ENCODE measurements around the gene IQSEC1.
"Not testable (repeated sequence)": the region's sequence is repeated elsewhere in the genome, so short reads cannot be mapped to it uniquely, and the experiment has no call there.

The IQSEC1 gene

GRCh38 chr3:12884186-12884680, 189.0 kb downstream of the IQSEC1 start:
- 0 out of 2 replicates have a peak, but pooled peaks have one; percentile 12 for TF ChIP-seq CTCF (conservative IDR thresholded peaks at IDR 0.05; ENCODE audit: low read length)
- H3K4me3 ChIP-seq (ENCODE audit: low read length): no peak overlapping the region
- DNase-seq (ENCODE audit: low read depth): peak; percentile 55

GRCh38 chr3:12882336-12883310, 190.6 kb downstream of the IQSEC1 start:
- TF ChIP-seq CTCF (conservative IDR thresholded peaks at IDR 0.05; ENCODE audit: low read length): no peak
- DNase-seq (ENCODE audit: low read depth): no peak
- no peak overlapping the region for H3K4me3 ChIP-seq (ENCODE audit: low read length)

- not testable (repeated sequence) for DNase-seq (ENCODE audit: low read depth); H3K4me3 ChIP-seq (ENCODE audit: low read length)
Observed at GRCh38 chr3:12881858-12882257, 191.4 kb downstream of the IQSEC1 start.

- no peak for DNase-seq (ENCODE audit: low read depth)
- no peak for TF ChIP-seq CTCF (conservative IDR thresholded peaks at IDR 0.05; ENCODE audit: low read length)
Observed at GRCh38 chr3:12879191-12879815, 193.9 kb downstream of the IQSEC1 start.

GRCh38 chr3:12878758-12879157, 194.5 kb downstream of the IQSEC1 start:
- not testable (repeated sequence) for H3K4me3 ChIP-seq (ENCODE audit: low read length); DNase-seq (ENCODE audit: low read depth)

More at GRCh38 chr3:12879191-12879815, 193.9 kb downstream of the IQSEC1 start:
- no peak overlapping the region for H3K4me3 ChIP-seq (ENCODE audit: low read length)

GRCh38 chr3:12878141-12878574, 195.1 kb downstream of the IQSEC1 start:
- H3K4me3 ChIP-seq (ENCODE audit: low read length): no peak overlapping the region
- no peak for DNase-seq (ENCODE audit: low read depth)
- no peak for TF ChIP-seq CTCF (conservative IDR thresholded peaks at IDR 0.05; ENCODE audit: low read length)

GRCh38 chr3:12877040-12877439, 196.2 kb downstream of the IQSEC1 start:
- no peak overlapping the region for H3K4me3 ChIP-seq (ENCODE audit: low read length)
- no peak for TF ChIP-seq CTCF (conservative IDR thresholded peaks at IDR 0.05; ENCODE audit: low read length)
- no peak for DNase-seq (ENCODE audit: low read depth)

Measured in AG10803 (cell line).